Measurements from ENCODE around the gene CCT7.
A peak's percentile ranks its signal among the peaks of the same experiment; 100 is the strongest.

CCT7 gene

DNA sequence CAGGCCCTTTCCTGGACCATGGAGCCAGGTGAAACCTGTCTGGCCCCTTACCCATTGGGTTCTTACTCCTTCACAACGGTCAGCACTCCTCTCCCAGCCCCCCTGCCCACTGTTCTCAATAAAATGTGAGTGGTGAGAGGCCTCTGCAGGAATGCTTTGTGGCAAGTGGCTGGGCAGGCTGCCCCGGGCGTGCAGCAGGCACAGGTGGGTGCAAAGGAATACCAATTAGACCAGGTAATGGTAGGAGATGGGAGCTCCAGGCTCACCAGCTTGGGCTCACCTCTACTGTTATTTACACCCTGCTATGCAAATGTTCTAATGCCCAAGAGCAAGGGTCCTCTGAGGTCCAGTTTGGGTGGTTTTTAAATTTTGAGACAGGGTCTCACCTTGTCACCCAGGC is 7.0 kb upstream of the CCT7 start:
- Histone ChIP-seq H3K9ac (ENCODE audit: low read length in 2 of 2) (no peak overlapping the region), H3K27me3 (ENCODE audit: control insufficient read depth in 1 of 2, insufficient read depth in 2 of 2, low read length in 2 of 2) (no peaks in the 10 kb centered on the region), H3K4me1 (ENCODE audit: control insufficient read depth, insufficient read depth, low read length) (no peaks in the 10 kb centered on the region), H3K4me3 (ENCODE audit: low read length in 2 of 2) (no peak overlapping the region), H3K36me3 (ENCODE audit: control insufficient read depth in 2 of 2, insufficient read depth in 2 of 2, low read length in 2 of 2) (peaks cover 36 to 44% of the 10 kb centered on the region in 2 donors), H3K27ac (ENCODE audit: low read length) (no peak overlapping the region), H3K9me3 (ENCODE audit: control insufficient read depth in 2 of 2, low read length in 2 of 2) (no peaks in the 10 kb centered on the region)

DNA sequence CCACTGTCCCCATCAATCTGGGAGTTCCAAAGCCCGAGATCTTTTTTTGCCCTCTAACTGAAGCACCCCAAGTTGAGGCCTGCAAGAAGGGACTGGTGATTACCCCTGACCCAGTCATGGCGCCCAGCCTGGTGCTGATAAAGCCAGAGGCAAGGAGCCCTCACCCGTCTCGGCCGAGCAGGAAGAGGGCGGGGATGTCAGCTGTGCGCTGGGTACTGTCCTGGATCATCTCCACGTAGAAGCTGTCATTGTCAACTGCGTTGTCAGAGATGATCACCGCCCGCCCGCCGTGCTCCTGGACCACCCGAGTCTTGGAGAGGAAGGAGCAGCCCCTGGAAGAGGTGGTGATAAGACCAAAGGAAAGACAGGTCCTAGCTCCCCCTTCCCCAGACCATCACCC is 5.5 kb upstream of the CCT7 start:
- Histone ChIP-seq H3K27ac (ENCODE audit: low read length) (no peak overlapping the region), H3K4me3 (ENCODE audit: low read length in 2 of 2) (no peak overlapping the region), H3K9ac (ENCODE audit: low read length in 2 of 2) (no peak overlapping the region), H3K9me3 (ENCODE audit: control insufficient read depth in 2 of 2, low read length in 2 of 2) (no peaks in the 10 kb centered on the region), H3K27me3 (ENCODE audit: control insufficient read depth in 1 of 2, insufficient read depth in 2 of 2, low read length in 2 of 2) (no peaks in the 10 kb centered on the region), H3K4me1 (ENCODE audit: control insufficient read depth, insufficient read depth, low read length) (peaks cover 10% of the 10 kb centered on the region), H3K36me3 (ENCODE audit: control insufficient read depth in 2 of 2, insufficient read depth in 2 of 2, low read length in 2 of 2) (peaks cover 24 to 31% of the 10 kb centered on the region in 2 donors)

DNA sequence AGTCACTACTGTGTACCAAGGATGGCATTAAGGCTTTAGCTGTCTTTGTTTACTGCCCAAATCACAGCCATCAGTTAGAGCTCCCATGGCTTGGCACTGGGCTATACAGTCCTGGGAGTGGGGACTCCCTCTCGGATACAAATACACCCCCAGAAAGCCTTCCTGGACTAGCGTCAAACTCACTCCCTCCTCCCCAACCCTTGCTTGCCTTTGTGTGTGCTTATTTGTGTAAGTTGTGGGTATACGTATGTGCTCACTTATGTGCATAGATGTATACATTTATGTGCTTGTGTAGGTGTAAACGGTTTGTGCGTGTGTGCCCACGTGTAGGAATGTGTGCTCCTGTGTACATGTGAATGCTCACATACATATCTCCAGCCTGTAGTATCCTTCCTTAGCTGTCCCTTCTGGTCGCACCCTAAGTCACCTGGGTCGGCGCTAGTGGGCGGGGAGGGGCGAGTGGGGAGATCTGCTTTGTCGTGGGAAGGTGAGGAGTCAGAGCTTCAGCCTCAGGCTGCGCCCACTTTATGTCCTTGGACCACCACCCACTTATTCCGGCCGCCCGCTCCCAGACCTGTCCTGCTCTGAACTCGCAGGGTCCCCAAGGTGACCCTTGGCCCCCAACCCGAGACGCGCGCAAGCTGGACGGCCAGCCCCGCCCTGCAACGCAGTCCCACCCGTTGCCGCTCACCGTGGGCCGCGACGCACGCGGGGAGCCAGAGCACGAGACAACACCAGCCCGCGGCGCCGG is 1.5 kb upstream of the CCT7 start:
- peak overlapping the region; percentile 92 to 97 for H3K4me3 ChIP-seq (ENCODE audit: low read length in 2 of 2)

DNA sequence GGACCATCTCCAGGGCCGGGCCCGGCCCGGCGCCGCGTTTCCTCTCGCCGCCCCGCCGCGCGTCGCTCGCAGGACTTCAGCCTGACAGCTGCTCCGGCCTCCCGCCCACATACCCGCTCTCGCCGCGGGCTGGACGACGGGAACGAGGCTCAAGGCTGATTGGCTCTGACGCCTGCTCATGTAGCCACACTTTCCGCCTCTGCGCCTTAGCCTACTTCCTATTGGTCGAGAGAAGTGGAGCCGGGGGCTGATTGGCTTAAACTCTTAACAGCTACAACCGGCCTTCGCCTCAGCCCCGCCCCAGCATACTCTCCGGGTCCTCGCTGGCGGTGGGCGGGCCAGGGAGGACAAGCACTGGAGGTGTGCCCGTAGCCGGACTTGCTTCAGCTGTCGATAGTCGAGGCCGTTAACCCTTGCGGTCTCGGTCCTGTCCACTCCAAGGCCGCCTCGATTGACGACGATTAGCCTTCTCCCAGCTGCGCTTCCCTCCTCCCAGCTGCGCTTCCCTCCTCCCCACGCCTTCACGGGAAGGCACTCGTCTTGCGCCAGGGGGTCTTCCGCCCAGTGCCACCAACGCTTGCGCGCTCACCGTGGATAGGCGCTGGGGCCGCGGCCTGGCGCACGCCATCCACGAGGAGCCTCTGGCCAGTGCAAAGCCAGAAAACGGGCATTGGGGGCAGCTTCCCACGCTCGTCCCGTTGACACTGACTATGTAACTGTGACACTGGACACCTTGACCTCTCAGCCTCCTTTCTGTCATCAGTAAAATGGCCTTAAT is 765 bp upstream of the CCT7 start, which contains the start of gene PRADC1:
Gene PRADC1 (minus strand): TSS at position 86 of the 778 bp plus-strand sequence. CDS start 79 bp downstream, at position 7.
- Histone ChIP-seq H3K27ac (ENCODE audit: low read length) (peak within 1 kb of the TSS; percentile 90), H3K27me3 (ENCODE audit: control insufficient read depth in 1 of 2, insufficient read depth in 2 of 2, low read length in 2 of 2) (no peaks in the 10 kb centered on the region), H3K4me3 (ENCODE audit: low read length in 2 of 2) (peak within 1 kb of the TSS; percentile 92 to 97), H3K9ac (ENCODE audit: low read length in 2 of 2) (peak within 1 kb of the TSS; percentile 88 to 92), H3K4me1 (ENCODE audit: control insufficient read depth, insufficient read depth, low read length) (peaks cover 30% of the 10 kb centered on the region), H3K9me3 (ENCODE audit: control insufficient read depth in 2 of 2, low read length in 2 of 2) (no peaks in the 10 kb centered on the region), H3K36me3 (ENCODE audit: control insufficient read depth in 2 of 2, insufficient read depth in 2 of 2, low read length in 2 of 2) (peaks cover 5 to 12% of the 10 kb centered on the region in 2 donors)

More for the DNA sequence above, 1.5 kb upstream of the CCT7 start:
- Histone ChIP-seq H3K27me3 (ENCODE audit: control insufficient read depth in 1 of 2, insufficient read depth in 2 of 2, low read length in 2 of 2) (no peaks in the 10 kb centered on the region), H3K36me3 (ENCODE audit: control insufficient read depth in 2 of 2, insufficient read depth in 2 of 2, low read length in 2 of 2) (peaks cover 12 to 14% of the 10 kb centered on the region in 2 donors), H3K9me3 (ENCODE audit: control insufficient read depth in 2 of 2, low read length in 2 of 2) (no peaks in the 10 kb centered on the region), H3K9ac (ENCODE audit: low read length in 2 of 2) (peak overlapping the region; percentile 86 to 88), H3K4me1 (ENCODE audit: control insufficient read depth, insufficient read depth, low read length) (peaks cover 28% of the 10 kb centered on the region), H3K27ac (ENCODE audit: low read length) (peak overlapping the region; percentile 90)

GRCh38 chr2:73235315-73236028 is 1.4 kb downstream of the CCT7 start:
- H3K4me3 ChIP-seq (ENCODE audit: low read length in 2 of 2): peak overlapping the region; percentile 90 to 97
- H3K9me3 ChIP-seq (ENCODE audit: control insufficient read depth in 2 of 2, low read length in 2 of 2): no peaks in the 10 kb centered on the region
- H3K27ac ChIP-seq (ENCODE audit: low read length): no peak overlapping the region
- peaks cover 32% of the 10 kb centered on the region for H3K4me1 ChIP-seq (ENCODE audit: control insufficient read depth, insufficient read depth, low read length)
- H3K27me3 ChIP-seq (ENCODE audit: control insufficient read depth in 1 of 2, insufficient read depth in 2 of 2, low read length in 2 of 2): no peaks in the 10 kb centered on the region
- H3K36me3 ChIP-seq (ENCODE audit: control insufficient read depth in 2 of 2, insufficient read depth in 2 of 2, low read length in 2 of 2): peaks cover 6 to 11% of the 10 kb centered on the region in 2 donors
- peak overlapping the region; percentile 83 to 91 for H3K9ac ChIP-seq (ENCODE audit: low read length in 2 of 2)

GRCh38 chr2:73237168-73237567 is 3.1 kb downstream of the CCT7 start:
- Histone ChIP-seq H3K27ac (ENCODE audit: low read length) (no peak overlapping the region), H3K4me1 (ENCODE audit: control insufficient read depth, insufficient read depth, low read length) (peaks cover 31% of the 10 kb centered on the region), H3K9ac (ENCODE audit: low read length in 2 of 2) (no peak overlapping the region), H3K36me3 (ENCODE audit: control insufficient read depth in 2 of 2, insufficient read depth in 2 of 2, low read length in 2 of 2) (peaks cover 10 to 11% of the 10 kb centered on the region in 2 donors), H3K27me3 (ENCODE audit: control insufficient read depth in 1 of 2, insufficient read depth in 2 of 2, low read length in 2 of 2) (no peaks in the 10 kb centered on the region), H3K4me3 (ENCODE audit: low read length in 2 of 2) (no peak overlapping the region), H3K9me3 (ENCODE audit: control insufficient read depth in 2 of 2, low read length in 2 of 2) (no peaks in the 10 kb centered on the region)

DNA sequence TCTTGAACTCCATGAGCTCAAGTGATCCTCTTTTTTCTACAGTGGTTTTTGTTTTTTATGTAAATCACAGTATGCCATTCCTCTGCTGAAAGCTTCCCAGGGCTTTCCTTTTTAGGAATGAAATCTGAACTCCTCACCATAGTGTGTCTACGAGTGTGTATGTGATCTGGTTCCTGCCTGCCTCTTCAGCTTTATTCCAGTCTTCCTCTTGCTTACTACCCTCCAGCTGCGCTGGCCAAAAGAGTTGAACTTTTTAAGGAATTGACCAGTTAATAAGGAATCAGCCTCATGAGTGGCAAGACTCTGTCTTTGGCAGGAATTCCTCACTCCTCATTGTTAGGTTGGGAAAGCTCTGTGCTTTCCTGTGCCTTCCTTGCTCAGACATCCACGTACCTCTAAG is 4.0 kb downstream of the CCT7 start:
- Histone ChIP-seq H3K27me3 (ENCODE audit: control insufficient read depth in 1 of 2, insufficient read depth in 2 of 2, low read length in 2 of 2) (no peaks in the 10 kb centered on the region), H3K9ac (ENCODE audit: low read length in 2 of 2) (peak overlapping the region in 1 of 2 donors; percentile 13), H3K36me3 (ENCODE audit: control insufficient read depth in 2 of 2, insufficient read depth in 2 of 2, low read length in 2 of 2) (peaks cover 17 to 18% of the 10 kb centered on the region in 2 donors), H3K27ac (ENCODE audit: low read length) (no peak overlapping the region), H3K4me1 (ENCODE audit: control insufficient read depth, insufficient read depth, low read length) (peaks cover 24% of the 10 kb centered on the region), H3K4me3 (ENCODE audit: low read length in 2 of 2) (no peak overlapping the region), H3K9me3 (ENCODE audit: control insufficient read depth in 2 of 2, low read length in 2 of 2) (no peaks in the 10 kb centered on the region)

DNA sequence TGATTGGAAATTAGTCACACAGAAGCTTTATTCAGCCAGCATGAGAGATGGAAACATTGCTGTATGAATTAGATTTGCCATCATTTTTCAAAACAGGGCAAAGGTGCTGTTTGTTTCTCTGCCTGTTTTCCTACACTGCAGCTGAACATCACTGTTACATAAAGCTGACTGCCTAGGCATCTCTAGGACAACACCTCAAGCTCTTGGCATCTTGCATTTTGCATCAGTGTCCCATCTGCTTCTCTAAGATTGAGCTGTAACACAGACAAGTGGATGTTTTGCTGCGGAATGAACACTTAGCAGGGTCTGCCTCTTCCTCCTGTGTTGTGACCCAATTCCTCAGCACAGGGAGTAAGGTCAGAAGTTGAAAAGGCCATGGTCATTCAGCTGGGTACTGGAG is 4.9 kb downstream of the CCT7 start:
- Histone ChIP-seq H3K9ac (ENCODE audit: low read length in 2 of 2) (peak overlapping the region in 1 of 2 donors; percentile 13), H3K9me3 (ENCODE audit: control insufficient read depth in 2 of 2, low read length in 2 of 2) (no peaks in the 10 kb centered on the region), H3K4me1 (ENCODE audit: control insufficient read depth, insufficient read depth, low read length) (peaks cover 19% of the 10 kb centered on the region), H3K4me3 (ENCODE audit: low read length in 2 of 2) (no peak overlapping the region), H3K36me3 (ENCODE audit: control insufficient read depth in 2 of 2, insufficient read depth in 2 of 2, low read length in 2 of 2) (peaks cover 22 to 23% of the 10 kb centered on the region in 2 donors), H3K27ac (ENCODE audit: low read length) (no peak overlapping the region), H3K27me3 (ENCODE audit: control insufficient read depth in 1 of 2, insufficient read depth in 2 of 2, low read length in 2 of 2) (no peaks in the 10 kb centered on the region)

GRCh38 chr2:73239776-73240175 is 5.7 kb downstream of the CCT7 start:
- Histone ChIP-seq H3K27me3 (ENCODE audit: control insufficient read depth in 1 of 2, insufficient read depth in 2 of 2, low read length in 2 of 2) (no peaks in the 10 kb centered on the region), H3K9me3 (ENCODE audit: control insufficient read depth in 2 of 2, low read length in 2 of 2) (no peaks in the 10 kb centered on the region), H3K27ac (ENCODE audit: low read length) (no peak overlapping the region), H3K36me3 (ENCODE audit: control insufficient read depth in 2 of 2, insufficient read depth in 2 of 2, low read length in 2 of 2) (peaks cover 30 to 31% of the 10 kb centered on the region in 2 donors), H3K4me3 (ENCODE audit: low read length in 2 of 2) (no peak overlapping the region), H3K9ac (ENCODE audit: low read length in 2 of 2) (no peak overlapping the region), H3K4me1 (ENCODE audit: control insufficient read depth, insufficient read depth, low read length) (peaks cover 17% of the 10 kb centered on the region)

DNA sequence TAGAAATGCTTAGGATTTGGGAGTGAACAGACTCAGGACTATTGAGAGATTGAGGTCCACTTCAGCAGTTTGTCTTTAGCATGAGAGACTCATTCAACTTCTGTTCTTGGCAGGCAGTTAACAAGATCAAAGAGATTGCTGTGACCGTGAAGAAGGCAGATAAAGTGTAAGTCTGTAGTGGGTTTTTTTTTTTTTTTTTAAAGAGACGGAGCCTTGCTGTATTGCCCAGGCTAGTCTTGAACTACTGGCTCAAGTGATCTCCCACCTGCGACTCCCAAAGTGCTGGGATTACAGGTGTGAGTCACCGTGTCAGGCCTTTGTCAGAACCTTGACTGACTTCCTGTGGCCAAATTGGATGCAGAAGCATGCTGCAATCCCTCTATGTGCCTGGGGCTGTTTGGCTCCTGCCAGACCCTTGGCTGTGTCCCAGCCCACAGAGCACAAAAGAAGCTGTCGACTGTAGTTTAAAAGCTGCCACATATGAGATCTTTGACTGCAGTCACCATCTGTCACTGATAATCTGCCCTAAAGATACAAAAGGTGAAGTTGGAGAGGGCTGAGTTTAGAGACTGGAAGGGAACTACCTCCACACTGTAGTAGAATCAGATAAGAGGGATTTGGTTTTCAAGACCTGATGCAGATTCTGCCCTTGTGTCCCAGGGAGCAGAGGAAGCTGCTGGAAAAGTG is 9.9 kb downstream of the CCT7 start:
- H3K9ac ChIP-seq (ENCODE audit: low read length in 2 of 2): no peak overlapping the region
- H3K27ac ChIP-seq (ENCODE audit: low read length): no peak overlapping the region
- no peak overlapping the region for H3K4me3 ChIP-seq (ENCODE audit: low read length in 2 of 2)
- H3K27me3 ChIP-seq (ENCODE audit: control insufficient read depth in 1 of 2, insufficient read depth in 2 of 2, low read length in 2 of 2): no peaks in the 10 kb centered on the region
- no peaks in the 10 kb centered on the region for H3K4me1 ChIP-seq (ENCODE audit: control insufficient read depth, insufficient read depth, low read length)
- no peaks in the 10 kb centered on the region for H3K9me3 ChIP-seq (ENCODE audit: control insufficient read depth in 2 of 2, low read length in 2 of 2)
- H3K36me3 ChIP-seq (ENCODE audit: control insufficient read depth in 2 of 2, insufficient read depth in 2 of 2, low read length in 2 of 2): peaks cover 65 to 69% of the 10 kb centered on the region in 2 donors
